ENCODE data around the gene OTUB2.

OTUB2 gene

DNA sequence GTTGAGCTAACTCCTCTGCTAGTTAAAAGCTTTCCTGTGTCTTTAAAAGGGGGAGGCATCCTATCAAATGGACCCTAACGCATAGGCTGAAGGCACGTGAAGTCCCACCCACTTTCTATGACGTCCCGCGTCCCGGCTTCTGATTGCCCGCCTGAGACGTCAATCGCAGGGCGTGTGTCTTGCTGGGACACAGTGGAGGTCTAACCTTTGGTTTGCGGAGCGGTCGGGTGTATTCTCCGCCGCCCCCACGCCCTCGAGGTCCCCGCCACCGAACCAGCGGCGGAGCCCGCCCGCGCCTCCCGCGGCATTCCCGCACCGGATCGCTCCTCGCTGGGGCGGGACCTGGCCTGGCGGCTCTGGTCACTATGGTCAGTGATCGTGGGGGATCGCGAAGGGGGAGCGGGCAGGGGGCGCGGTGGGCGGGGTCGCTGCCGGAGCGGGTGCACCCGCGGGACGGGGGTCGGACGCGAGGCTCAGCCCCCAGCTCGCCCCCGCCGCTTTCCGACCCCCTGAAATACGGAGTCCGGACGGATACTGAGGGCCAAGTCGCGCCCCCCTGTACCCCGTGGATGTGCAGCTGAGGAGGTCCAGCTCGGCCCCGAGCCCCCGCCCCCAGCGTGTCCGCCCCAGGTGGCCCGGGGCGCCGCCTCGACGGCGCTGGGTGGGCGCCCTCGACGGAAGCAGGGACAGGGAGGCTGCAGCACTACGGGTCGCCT is at the start of gene OTUB2:
Gene OTUB2 (plus strand): TSS at position 168 of the 716 bp plus-strand sequence. CDS start 198 bp downstream, at position 366.
- peak; percentile 98 for DNase-seq

- no peak for DNase-seq
Observed at GRCh38 chr14:93976477-93977057, 49.6 kb upstream of the OTUB2 start, which contains the start of gene ASB2. TSS of gene ASB2 (minus strand) at chr14:93976570. CDS start at chr14:93964539, 12,031 bp downstream.

GRCh38 chr14:93977171-93977570 is 49.0 kb upstream of the OTUB2 start:
- DNase-seq, result no peak

- no peak for DNase-seq
Observed at GRCh38 chr14:93977790-93978581, 48.2 kb upstream of the OTUB2 start.

GRCh38 chr14:93978735-93979134 is 47.4 kb upstream of the OTUB2 start:
- no peak for DNase-seq

DNA sequence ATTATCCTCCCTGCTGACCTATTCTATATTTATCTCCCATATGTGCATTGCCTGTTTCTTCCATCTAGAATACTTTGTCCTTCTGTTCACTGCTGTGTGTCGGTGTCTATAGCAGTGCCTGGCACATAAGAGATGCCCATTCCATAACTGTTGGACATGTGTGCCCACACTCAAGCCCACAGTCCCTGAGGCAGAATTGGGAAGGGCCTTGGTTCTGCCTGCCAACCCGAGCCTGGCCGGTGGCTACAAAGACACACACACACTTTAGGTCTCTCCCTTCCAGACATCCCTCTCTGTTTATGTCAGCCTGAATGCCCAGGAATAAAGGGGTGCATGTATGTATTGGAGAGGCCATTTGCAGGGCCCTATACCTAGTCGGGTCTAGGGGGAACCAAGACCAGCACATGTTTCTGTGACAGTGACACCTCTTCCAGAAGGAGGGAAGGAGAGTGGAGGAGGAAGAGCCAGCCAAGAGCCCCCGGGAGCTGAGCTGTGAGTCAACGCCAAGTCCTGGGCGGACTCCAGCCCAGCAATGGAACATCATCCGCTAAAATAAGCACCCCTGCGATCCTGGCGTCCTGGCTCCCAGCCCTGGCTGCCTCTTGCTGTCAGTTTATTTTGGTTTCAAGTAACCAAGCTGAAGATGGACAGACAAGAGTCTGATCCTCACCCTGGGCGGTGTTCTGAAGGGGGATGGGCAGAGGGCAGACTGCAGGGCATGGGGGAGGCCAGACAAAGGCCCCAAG is 45.5 kb upstream of the OTUB2 start:
- DNase-seq, result no peak

- no peak for DNase-seq
Observed at GRCh38 chr14:93981316-93982229, 44.6 kb upstream of the OTUB2 start.

GRCh38 chr14:93982230-93983007 is 43.7 kb upstream of the OTUB2 start:
- DNase-seq, result no peak

DNA sequence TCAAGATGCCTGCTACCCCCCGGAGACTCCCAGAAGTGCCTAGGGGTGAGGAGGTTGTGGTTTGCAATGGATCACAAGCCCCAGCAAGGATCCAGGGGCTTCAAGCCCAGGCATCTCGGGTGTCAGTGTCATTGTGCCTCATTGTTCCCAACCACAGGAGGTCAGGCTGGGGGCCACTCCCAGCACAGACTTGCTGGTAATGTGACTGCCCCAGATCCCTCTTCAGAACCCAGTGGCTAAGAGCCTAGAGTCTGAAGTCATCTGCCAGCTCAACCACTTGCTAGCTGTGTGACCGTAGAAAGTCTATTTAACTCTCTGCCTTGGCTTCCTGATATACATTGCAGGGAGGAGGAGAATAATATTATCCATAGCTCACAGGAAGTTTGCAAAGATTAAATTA is 42.1 kb upstream of the OTUB2 start:
- no peak for DNase-seq

DNA sequence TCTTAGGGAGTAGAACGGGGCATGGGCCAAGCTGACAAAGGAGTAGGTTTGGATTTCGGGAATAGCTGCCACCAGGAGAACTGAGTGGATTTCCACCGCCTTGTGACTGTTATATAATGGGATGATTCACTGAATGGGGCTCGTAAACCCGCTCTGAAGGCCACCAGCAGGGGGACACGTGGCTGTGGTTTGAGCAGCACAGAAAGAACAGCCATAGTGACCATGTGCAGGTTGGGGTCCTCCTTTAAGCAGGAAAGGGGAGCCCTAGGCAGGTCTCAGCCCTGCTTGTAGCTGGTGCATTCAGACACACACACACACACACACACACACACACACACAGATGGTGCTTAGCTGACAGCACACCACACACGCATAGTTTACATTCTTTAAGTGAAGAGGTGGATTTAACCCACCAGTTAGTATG is 41.1 kb upstream of the OTUB2 start:
- DNase-seq, result no peak

DNA sequence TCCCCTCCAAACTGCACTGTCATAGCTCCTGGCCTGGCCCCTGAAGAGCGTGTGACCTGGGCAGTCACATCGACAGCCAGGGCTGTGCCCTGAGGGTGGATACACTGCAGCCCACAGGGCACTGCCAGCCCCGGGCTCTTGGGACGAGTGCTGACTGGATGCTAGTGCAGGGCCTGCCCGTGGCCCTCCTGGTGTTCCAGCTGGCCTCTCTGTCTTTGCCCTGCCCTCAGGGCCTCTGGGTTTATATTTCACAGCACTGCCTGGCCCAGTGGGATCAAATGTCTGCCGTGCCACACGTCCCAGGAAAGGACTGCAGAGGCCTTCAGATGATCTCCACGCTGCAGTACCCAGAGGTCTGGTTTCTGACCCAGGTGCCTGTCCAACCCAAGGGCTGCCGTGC is 39.2 kb upstream of the OTUB2 start:
- peak; percentile 50 for DNase-seq

- peak; percentile 53 for DNase-seq
Observed at GRCh38 chr14:93987376-93987775, 38.8 kb upstream of the OTUB2 start.

GRCh38 chr14:93987815-93988476 is 38.2 kb upstream of the OTUB2 start:
- DNase-seq, result no peak

DNA sequence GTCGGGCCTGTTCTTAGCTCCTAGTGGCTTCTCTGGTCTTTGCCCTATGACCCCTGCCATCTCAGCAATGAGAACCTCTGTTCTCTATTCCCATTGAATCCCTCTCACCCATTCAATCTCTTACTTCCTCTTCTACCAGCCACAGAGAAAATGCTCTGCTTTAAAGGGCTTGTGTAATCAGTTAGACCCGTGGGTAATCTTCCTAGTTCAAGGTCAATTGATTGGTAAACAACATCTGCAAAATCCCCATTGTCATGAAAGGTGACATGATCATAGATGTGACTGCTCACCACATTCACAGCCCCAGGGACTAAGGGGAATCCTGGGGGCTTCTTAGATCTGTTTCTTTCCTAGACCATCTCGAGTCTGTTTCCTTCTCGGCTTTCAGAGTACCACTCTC is 36.2 kb upstream of the OTUB2 start:
- no peak for DNase-seq

DNA sequence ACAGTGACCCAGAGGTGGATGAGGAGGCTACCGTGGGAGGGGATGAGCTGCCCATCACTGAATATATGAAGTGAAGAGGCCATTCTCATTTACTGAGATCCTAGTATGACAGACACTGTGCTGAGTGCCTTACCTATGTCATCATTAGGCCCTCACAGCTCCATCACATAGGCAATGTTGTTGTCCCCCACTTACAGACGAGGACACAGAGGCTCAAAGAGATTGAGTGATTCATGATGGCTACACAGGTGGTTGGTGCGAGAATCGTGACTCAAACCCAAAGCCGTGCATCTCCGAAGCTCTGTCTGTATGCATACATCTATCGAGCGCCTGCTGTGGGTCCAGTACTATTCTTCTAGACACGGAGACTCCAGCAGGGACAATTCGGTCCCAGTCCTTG is 34.9 kb upstream of the OTUB2 start:
- DNase-seq, result no peak

DNA sequence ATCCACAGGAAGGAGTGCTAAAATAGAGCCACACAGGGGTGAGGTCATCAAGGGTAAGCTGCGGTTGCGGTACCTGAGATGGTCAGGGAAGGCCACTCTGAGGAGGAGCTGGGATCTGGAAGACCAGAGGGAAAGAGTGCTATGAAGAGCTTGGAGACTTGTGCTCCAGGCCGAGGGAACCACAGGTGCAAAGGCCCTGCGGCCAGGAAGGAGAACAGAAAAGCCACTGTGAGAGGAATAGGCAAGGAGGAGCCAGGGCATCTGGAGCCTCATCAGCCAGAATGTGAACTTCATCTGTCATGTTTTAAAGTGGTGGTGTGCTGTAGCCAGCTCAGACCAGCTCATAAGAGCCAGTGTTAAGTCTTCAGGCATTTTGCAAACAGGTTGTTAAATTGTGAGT is 34.5 kb upstream of the OTUB2 start:
- DNase-seq, result no peak

GRCh38 chr14:93993382-93993781 is 32.8 kb upstream of the OTUB2 start:
- no peak for DNase-seq

DNA sequence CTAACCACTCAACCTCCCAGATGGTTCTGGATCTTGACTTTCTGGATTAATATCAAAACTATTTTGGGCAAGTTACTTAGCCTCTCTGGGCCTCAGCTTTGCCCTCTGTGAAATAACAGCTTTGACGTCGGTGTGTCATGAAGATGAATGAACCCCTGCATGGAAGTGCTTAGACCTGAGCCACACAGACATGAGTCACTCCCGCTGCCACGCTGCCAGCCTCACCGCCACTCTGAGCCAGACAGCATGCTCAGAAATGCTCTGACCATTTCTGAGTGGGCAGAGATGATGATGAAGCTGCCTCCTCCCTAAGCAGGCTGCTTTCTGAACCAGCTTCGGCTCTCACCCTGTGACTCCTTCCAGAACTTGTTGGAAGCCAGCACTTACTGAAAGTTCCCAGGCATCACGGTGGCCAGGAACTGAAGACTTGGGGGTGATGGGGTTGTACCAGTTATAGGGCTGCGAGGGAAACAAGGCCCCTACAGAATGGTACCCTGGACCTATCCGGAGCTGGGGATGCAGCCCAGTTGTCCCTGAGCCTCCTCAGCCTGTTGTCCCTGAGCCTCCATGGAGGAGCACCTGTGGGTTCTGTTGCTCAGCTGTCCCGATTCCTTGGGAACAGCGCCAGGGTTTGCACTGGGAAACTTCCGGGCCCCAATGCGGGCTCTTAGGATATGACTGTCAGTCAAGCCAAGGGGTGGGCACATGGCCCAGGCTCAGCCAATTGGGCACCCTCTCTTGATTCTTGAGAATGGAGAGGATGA is 31.0 kb upstream of the OTUB2 start:
- no peak for DNase-seq

GRCh38 chr14:93996130-93996695 is 29.9 kb upstream of the OTUB2 start:
- no peak for DNase-seq
